Embryonic facial prominence (tissue), 1 donor: Measurements from ENCODE around the gene MAML2.

Source experiments
- DNase-seq: peaks from one replicate; pipeline ENCODE4 v3.0.0-alpha.2; 2016; ENCODE audit errors: extremely low spot score

The MAML2 gene

DNA sequence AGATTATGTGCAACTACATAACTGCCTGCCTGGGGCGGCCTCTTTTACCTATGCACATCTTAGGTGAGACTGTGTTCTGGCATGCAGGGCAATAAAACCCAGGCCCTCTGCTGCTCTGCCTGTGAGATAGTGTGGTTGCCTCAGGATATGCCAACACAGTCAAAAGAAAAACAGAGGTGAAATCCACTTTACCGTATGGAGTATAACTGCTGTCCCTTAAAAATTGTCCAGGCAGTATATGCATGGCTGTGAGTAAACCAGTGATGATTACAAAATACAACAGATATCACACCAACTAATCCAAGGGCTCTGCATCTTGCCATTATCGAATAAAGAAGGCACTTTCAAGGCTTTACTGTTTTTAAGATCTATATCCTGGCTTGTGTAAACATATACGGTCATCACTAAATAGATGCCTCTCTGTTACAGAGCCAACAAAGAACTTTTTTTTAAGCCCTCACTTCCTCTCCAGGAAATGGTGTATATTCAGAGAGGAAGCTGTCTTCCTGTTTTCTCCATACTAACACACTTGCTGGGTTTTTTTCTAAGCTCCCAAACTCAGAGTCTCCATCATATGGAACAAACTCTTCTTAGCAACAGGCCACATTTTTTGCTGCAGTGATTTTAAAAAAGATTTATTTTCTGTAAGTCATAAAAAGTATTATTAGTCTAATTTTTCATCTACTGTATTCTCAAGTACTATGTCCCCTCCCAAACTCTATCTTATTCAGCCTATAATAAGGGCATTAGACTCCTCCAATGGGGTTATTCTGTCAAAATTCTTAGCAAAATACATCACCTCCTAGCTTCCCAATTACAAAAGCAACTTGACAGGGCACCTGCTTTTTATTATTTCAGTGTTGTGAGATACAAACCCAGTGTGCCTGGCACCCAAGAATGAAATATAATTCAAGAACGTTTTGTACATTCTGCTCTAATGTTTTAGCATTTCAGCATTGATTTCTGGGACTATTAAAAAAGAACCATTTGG lies 135.2 kb downstream of the MAML2 start:
- no peak for DNase-seq

DNA sequence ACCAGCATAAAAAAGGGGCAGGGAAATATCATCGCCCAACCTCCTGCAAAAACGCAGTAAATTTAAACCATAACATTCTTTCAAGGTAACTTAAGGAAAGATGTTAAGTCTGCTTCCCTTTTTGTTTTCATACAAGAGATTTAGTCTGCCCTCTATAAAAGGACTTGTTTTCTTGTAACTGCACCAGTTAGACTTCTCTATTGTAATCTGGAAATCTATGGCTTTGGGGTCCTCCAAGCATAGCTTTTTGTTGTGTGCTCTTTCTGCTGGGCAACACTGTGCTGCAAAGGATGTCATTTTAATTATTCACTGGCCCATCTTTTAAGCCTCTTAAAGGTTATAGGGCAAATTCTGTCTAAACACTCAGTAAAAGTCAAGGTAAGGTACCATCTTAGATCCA lies 136.0 kb downstream of the MAML2 start:
- DNase-seq: no peak

DNA sequence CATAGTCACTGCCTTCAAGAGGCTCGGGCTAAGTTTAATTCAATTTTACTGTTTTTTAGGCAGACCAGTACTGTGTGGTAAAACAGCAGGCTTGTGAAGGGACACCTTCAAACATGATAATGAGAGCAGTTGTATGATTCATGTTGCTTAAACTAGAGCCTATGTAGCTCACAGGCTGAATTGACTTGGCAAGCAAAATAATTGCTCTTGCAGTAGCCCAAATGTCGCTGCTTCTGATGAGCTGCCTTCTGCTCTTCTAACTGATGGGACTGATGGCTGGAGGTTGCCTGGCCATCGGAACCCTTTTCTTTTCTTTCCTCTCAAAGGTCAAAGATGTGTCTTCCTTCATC lies 137.6 kb downstream of the MAML2 start:
- DNase-seq: no peak

DNA sequence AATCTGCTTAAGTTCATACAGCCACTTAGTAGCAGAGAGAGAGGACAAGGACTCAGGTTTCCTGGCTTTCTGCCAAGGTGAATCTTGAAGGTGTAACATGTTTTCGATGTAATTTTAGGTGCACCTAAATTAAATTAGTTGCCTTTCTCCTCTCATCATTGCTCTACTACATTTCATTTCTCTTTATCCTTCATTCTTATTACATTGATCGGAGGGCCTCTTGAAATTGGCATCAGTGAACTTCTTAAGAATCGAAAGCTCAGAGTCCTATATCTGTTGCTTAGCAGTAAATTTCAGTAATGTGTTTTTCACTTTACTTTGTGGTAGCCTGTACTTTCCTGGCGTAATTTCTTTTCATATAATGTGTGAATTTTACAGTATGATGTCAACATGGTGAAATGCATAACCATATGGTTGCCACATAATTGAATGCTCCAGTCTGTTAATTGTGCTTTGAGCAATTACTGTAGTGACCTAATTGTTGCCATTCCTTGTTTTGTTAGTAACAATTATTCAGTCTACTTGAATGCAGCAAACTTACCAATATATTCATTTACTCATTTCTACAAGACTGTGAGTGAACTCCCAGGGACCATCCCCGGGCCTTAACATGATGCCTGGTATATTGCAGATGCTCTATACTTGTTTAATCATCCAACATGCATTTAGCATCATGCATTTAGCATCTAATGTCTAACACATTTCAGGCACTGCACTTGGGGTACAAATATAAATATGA lies 138.1 kb downstream of the MAML2 start:
- no peak for DNase-seq

DNA sequence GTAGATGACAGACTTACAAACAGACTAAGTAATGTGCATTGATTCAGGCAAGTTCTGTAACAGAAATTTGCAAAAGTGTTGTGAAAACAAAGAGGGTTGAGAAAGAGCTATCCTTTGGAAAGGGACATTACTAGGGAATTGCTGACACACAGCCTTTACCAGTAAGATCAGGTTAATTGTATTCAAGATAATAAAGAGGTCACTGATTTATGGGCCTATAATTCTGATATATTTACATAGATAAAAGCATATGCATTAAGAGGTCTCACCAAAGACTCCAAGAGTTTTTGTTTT lies 138.7 kb downstream of the MAML2 start:
- DNase-seq: no peak

DNA sequence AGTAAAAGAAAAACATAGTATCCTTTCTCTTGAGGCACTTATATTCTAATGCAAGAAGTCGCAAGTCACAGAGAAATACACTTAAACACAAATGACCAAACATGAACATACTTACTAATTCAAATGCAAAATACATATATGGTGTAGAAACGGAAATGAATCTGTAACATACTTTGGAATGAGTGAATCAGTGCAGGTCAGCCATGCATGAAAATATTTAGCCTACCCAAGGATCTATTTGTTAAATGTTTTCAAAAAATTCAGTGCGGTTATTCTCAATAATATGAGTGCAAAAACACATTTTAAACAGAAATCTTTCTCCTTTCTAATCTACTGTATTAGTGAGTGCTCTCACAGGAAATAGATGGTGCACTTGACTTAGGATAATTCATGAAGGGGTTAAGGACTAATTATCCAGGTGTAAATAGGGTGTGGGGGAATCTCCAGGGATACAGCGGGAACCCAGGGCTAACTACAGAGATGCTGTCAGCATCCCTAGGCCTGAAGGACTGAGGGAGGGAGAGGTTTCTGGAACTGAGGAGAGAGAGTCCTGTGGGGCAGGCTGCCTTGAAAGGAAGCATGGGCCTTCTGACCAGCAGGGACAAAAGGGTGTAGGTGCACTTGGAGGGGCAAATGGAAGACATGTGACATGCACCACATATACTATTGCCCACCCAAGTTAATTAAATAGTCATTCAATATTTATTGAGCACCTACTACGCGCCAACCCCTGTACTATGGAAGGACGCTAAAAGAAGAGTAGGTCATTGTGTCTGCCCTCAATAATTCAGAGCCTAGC lies 139.2 kb downstream of the MAML2 start:
- DNase-seq: no peak

DNA sequence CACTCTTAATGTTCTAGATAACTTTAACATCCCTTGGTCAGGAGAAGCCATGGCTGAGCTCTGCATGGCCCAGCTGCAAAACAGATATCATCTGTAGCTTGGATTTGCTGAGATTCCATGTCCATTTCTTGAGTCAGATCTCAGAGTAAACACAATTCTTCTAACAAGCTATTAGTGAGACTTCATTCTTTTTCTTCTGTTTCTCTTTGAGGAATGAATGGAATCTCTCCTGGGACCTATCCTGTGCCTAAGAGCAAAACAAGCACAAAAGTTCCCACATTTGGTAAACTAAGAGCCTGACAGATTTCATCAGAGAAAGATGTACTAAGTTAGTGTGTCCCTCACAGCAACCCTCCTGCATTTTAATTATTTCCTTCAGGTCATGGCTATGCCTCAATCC lies 142.8 kb downstream of the MAML2 start:
- DNase-seq: no peak

DNA sequence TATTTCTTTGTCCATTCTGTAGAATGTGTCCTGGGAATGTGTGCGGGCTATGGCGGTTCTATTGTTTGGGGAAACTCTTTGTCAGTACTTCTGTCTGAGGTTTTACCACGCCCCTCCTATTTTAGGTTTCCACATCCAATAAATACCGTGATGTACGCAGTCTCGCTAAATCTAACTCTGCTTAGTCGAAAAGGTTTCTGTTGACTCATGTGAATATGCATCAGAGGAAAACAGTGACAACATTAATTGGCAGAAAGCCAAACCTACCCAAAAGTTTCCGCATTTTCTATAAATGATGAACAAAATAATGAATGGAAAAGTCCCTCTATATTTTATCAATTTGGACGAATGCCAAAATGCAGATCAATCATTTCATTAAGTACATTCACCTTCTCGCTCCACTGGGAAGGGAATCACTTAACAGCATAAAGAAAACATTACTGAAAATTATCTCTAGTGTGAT lies 143.4 kb downstream of the MAML2 start:
- no peak for DNase-seq

DNA sequence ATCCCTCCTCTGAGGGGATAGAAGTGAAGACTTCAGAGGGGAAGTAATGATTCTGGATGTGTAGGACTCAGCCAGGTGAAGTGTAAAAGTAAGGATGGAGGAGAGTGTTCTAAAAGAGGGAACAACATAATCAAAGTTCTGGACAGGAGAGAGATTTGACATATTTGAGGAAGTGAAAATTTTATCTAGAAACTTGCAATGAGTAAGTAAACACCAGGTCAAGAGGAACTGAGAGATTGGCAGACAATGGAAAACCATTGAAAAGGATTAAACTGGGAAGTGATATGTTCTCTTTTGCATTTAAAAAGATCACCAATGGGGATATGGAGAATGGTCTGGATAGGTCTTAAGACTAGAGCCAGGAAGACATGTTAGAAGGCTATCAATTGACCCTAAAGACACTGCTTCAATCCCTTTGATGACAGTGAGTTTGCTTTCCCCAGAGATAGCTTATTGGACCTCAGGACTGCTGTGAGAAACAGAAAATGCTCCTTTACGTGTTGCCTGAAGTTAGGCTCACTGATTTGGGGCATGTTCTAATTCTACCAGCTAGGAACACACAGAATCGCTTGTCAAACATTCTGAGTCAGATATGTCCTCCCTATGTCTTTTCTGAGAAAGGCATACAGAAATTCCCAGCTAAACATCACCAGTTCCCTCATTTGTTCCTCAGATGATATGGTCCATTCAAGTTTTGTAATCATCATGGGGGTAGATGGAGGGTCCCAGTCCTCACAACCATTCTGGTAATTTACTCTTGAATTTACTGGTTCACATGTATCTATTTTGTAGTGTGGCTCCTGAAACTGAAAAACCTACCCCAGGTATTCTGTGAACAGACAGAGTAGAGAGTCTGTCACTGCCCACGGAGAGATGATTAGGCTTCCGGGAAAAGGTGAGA lies 144.9 kb downstream of the MAML2 start:
- DNase-seq: no peak

DNA sequence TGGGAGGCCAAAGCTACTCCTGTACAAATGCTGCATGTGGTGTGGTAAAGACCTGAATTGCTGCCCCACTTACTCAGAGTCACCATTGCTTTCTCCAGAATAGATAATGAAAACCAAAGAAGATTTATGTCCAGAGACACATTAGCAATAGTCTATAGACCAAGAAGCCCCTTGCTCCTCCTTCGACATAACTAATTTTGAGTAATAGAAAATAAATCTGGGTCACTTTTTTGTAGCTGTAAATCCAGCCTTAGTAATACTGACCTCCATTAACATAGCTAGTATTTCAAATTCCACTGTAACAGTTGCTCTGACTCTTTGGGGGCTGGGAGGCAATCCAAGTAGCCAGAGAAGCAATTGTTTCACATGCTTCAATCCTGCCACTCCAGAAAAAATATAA lies 145.9 kb downstream of the MAML2 start:
- no peak for DNase-seq

DNA sequence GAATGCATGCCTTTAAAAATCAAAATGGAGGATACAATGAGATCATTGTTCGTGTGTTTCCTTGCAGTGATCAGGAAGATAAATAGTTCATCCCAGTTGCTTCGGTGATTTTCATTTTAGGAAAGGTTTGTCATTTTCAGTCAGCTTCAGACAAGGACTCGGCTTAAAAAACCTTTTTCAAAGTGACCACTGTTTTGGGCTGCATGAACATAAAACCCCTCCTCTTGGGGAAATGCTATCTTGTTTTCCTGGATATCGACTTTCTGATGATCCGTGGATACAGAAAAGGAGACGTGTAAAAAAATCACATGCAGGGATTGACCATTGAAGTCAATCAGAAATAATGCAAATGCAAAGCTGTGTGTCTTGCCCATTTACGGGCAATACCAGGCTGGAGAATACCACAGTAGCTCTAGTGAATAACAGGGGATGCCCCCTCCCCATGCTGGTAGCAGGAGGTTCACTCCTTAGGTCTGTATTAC lies 146.8 kb downstream of the MAML2 start:
- DNase-seq: no peak

DNA sequence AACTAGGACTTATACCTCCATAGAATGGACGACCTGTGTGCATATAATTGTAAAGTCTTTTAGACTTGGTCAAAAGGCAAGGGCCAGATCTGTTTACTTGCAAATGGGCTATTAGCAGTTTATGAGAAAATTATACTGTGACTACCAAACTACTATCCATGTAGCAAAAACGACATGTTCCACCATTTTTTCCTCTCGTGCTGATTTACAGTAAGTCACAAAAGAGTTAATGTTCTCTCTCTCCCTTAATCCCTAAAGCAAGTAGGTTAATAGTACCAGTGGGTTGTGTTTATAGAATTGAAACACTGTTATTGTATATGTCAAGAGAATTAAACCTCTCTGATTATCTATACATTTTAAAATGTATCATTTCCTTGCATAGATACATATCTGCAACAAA lies 147.3 kb downstream of the MAML2 start:
- no peak for DNase-seq

DNA sequence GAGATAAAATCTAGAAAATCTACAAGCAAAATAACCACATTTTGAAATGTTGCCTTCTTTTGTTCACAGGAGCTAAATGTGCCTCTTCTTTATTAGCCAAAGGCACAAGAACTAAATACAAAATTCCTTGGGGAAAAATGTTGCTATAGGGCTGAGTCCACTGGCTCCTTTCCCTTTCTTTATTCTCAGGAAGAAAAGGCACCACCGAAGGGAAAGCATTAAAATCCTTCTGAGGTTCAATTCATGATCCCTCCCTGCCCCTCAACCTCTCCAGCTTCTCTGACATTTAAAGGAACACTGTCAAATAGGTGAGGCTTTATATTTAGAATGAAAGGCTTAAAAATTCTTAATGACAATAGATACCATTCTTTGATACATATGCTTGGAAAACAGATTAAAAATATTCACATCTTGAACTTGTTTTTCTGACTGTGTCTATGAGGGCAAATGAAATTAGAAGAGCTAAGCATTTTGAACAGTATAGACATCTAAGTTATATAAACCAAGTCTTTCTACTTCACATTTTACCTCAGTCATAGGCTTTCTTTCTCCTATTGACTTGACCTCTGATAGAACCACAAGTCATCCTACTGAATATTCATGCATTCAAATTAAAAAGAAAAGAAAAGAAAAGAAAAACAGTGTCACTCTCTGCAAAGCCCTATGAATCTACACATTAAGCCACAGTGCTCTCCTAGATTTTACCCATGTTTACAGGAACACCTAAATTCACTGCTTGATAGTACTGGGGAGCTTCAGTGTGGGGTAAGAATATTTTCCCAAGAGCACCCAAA lies 148.2 kb downstream of the MAML2 start:
- DNase-seq: no peak

DNA sequence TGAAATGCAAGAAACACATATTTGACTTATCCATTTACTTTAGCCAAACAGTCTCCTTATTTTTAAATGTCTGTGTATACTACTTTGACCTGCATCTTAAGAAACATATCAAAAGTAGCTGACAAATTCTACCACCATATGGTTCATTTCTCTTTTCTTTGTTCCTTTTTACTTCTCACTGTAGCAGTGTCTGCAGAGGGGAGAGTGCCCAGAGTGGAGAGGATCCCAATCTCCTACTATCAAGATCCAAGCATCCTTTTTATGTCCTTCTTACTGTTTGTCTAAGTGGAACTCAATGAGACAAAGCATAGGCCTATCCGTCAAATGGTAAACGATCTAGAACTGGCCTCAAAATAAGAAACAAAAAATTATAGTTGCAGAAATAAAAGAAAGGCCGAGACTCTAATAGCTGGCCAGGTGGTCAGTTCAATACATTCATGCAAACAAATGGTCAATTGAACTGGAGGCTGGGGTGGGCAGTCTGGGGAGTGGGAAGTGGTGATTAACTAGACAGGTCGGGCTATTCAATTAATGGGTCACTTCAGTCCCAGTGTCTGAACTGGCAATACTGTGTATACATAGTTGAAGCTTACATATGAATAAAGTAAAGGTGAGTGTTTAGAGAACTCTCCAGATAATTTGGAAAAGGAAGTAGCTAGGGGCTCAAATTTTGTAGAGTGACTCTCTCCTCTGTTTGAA lies 149.1 kb downstream of the MAML2 start:
- no peak for DNase-seq

DNA sequence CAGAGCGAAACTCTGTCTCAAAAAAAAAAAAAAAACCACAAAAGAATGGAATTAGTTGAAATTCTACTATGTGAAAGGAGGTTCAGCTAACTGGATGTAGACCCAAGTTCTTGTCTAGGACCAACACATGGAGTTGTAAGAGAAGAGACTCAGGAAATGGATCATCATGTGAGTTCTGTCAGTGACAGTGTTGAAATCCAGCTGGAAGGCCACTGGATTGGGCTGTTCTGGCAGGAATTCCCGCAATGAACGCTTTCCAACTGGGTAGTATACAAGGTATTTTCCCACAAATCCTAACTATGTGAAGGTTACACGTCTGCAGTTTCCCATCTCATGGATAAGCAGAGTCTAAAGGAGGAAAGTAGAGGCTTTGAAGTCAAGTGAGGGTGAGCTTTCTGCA lies 151.2 kb downstream of the MAML2 start:
- no peak for DNase-seq

DNA sequence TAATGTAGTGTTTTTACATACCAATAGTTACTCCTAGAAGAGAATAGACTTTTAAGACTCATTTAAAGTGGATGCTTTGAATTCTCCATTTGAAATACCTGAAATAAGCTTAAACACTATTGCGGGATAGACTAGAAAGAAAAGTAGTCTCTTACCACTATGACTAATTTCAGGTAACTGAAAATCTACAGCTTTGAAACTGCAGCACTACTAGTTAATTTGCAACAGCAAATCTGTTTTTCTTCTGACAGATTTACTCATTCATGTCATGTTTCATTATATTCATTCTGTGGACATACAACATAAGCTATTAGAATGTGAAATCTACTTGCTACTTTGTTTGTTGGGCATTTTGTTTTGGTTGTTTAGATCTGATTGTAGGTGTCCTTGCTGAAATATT lies 153.6 kb downstream of the MAML2 start:
- no peak for DNase-seq

DNA sequence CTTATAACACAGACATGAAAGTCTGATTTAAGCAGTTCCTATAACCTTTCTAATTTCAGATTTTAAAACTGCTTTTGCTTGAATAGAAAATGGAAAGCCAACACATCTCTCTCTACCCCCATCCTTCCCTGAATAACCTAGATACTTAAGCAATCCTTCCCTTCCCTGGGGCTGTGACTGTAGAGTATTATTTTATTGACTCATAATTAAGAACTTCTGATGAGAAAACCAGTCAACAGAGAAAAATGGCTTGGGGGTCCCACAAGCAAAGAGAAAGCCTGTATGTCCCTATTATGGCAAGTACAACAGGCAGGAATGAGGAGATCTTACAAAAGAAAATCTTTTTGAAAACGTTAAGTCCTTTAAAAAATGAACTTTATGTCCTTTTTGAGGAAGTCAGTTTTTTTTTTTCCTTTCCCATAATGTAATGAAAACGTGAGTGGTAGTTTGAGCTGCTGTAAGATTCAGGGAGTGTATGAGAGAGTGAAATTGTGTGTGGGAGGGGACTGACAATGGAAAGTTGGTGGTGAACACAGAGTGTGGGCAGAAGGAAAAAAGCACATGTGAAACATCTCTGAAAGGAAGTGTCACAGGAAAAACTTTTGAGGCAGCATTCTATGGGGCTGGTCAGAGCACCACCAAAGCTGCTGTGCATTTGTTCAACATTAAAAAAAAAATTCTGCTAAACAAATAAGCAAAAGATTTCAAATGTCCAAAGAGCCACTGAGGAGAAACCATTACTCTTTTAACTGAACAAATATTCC lies 154.6 kb downstream of the MAML2 start:
- no peak for DNase-seq

DNA sequence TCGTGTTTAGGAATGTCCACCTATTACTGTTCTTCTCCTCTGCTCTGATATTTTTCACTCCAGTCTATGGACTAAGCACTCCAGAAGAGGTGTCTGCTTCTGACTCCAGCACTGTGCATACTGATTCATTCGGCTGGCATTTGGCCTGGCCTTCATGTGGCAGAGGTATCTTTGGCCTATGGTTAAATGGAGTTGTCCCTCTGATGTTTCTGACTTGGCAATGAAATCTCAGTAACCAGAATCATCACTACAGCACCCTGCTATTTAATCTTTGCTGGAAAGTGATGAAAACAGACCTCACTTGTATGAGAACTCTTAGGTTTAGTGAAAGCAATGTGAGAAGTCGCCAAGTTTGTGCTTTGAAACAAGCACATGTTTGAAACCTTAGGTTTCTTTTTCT lies 155.2 kb downstream of the MAML2 start:
- DNase-seq: no peak

DNA sequence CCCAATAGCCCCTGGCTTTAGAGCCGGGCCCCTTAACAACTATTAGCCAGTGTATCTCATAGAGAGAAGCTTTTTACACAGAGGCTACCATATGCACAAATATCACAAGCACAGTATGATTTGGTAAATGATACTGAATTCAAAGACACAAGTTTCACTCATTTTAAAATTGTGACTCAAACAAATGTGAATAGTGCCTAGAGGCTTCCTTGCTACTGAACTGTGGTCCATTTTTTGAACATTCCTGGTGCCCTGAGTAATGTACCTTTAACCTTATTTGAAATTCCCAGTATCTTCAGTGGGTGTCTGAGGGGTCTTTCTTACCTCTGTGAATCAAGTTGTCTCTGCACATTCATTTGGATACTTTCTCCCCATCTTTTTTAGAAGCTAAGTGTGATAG lies 156.2 kb downstream of the MAML2 start:
- no peak for DNase-seq
